IgD-negative memory B cell (primary cell): ENCODE results near the gene ADIPOR2. TPM values are rescaled to one million over a fixed set of nuclear protein-coding genes. Genes with fewer than 3 reads are reported as not detected.
"Not testable (repeated sequence)": the region's sequence is repeated elsewhere in the genome, so short reads cannot be mapped to it uniquely, and the experiment has no call there.

Experiments
- H3K27ac Mint-ChIP-seq, 3 donors: one replicate each; pipeline ENCODE4 v1.8.0; 2020 to 2022; ENCODE audit warnings: mild to moderate bottlenecking in 3 of 3, mixed read lengths in 3 of 3, moderate library complexity in 1 of 3
- H3K27me3 Mint-ChIP-seq: one replicate; pipeline ENCODE4 v1.8.0; 2021; ENCODE audit warnings: mixed read lengths
- H3K36me3 Mint-ChIP-seq: one replicate; pipeline ENCODE4 v1.8.0; 2020; ENCODE audit warnings: mild to moderate bottlenecking, mixed read lengths
- H3K4me1 Mint-ChIP-seq, 3 donors: one replicate each; pipeline ENCODE4 v1.8.0; 2020 to 2022; ENCODE audit warnings: mixed read lengths in 3 of 3, mild to moderate bottlenecking in 1 of 3
- H3K4me3 Mint-ChIP-seq, 4 donors: one replicate each; pipeline ENCODE4 v1.8.0; 2020 to 2022; ENCODE audit warnings: mild to moderate bottlenecking in 4 of 4, mixed read lengths in 4 of 4, moderate library complexity in 3 of 4
- H3K9me3 Mint-ChIP-seq, 3 donors: one replicate each; pipeline ENCODE4 v1.8.0; 2020 to 2021; ENCODE audit warnings: mixed read lengths in 3 of 3, mild to moderate bottlenecking in 1 of 3
- polyA plus RNA-seq: library from polyadenylated mRNA; unstranded; fragments of 300-500 nt; fragmentation: Illumina TruSeq; gene quantifications from one replicate; pipeline ENCODE4 v1.2.3, GENCODE V29; 2021

The ADIPOR2 gene
- polyA plus RNA-seq, 1 donor from 2014 or later: 2.9 TPM

- H3K4me1 Mint-ChIP-seq: peaks cover 26 to 38% (median 30%) of the 10 kb centered on the region in 3 donors
- H3K4me3 Mint-ChIP-seq: peak overlapping the region in 1 of 4 donors; percentile 75
- H3K9me3 Mint-ChIP-seq: no peaks in the 10 kb centered on the region
- no peak overlapping the region for H3K27ac Mint-ChIP-seq
- no peaks in the 10 kb centered on the region for H3K27me3 Mint-ChIP-seq
- H3K36me3 Mint-ChIP-seq: peaks cover 6% of the 10 kb centered on the region
Observed at GRCh38 chr12:1705774-1706631, 15.1 kb downstream of the ADIPOR2 start.

- Mint-ChIP-seq H3K27me3 (no peaks in the 10 kb centered on the region), H3K4me1 (peaks cover 28 to 38% (median 29%) of the 10 kb centered on the region in 3 donors), H3K9me3 (no peaks in the 10 kb centered on the region), H3K4me3 (peak overlapping the region in 1 of 4 donors; percentile 61), H3K27ac (peak overlapping the region in 1 of 3 donors; percentile 3), H3K36me3 (peaks cover 6% of the 10 kb centered on the region)
Observed at GRCh38 chr12:1706632-1706980, 15.7 kb downstream of the ADIPOR2 start.

DNA sequence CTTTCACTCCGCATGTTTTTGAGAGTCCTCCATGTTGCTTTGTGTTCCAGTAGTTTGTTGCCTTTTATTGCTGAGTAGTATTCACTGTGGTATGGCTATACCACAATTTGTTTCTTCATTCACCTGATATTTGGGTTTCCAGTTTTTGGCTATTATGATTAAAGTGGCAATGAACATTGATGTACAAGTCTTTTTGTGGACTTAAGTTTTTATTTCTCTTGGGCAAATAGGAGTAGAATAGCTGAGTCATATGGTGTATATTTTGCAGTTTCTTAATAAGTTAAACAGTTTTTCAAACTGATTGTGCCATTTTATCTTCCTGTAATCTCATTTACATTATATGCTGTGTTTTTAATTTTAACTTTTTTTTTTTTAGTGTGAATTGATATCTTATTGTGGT is 16.2 kb downstream of the ADIPOR2 start:
- H3K9me3 Mint-ChIP-seq: no peaks in the 10 kb centered on the region
- peaks cover 6% of the 10 kb centered on the region for H3K36me3 Mint-ChIP-seq
- peak overlapping the region in 1 of 3 donors; percentile 3 for H3K27ac Mint-ChIP-seq
- peaks cover 27 to 42% (median 28%) of the 10 kb centered on the region in 3 donors for H3K4me1 Mint-ChIP-seq
- H3K4me3 Mint-ChIP-seq: peak overlapping the region in 1 of 4 donors; percentile 12
- no peaks in the 10 kb centered on the region for H3K27me3 Mint-ChIP-seq

DNA sequence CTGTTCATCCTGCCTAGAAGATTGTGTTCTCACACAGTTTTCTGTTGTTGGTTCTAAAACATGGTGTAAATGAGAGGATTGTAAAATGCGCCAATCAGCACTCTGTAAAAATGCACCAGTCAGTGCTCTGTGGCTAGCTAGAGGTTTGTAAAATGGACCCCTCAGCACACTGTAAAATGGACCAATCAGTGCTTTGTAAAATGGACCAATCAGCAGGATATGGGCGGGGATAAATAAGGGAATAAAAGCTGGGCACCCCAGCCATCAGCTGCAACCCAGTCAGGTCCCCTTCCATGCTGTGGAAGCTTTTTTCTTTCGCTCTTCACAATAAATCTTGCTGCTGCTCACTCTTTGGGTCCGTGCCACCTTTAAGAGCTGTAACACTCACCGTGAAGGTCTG is 19.1 kb downstream of the ADIPOR2 start:
- not testable (repeated sequence) for H3K27me3 Mint-ChIP-seq, H3K9me3 Mint-ChIP-seq, H3K36me3 Mint-ChIP-seq, H3K27ac Mint-ChIP-seq, H3K4me3 Mint-ChIP-seq
- H3K4me1 Mint-ChIP-seq: peaks cover 18 to 42% (median 20%) of the 10 kb centered on the region in 3 donors

DNA sequence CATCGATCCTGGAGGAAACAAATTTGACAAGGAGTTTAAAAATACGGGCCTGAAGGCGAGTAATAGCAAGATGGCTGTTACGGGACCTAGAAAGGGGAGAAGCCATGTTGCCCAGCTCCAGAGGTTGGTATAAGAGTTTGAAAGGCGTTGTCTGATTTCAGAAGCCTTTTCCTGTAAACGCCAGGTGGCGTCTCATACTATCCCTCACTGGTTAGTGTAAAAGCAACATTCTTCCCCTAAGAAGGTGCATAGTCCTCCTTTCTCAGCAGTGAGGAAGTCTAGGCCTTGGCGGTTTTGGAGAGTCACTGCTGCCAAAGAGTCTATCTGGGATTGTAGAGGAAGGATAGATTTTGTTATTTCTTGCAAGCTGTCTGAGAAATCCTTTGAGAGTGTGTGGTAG is 20.0 kb downstream of the ADIPOR2 start:
- H3K4me1 Mint-ChIP-seq: peaks cover 15 to 38% (median 17%) of the 10 kb centered on the region in 3 donors
- not testable (repeated sequence) for H3K36me3 Mint-ChIP-seq, H3K27me3 Mint-ChIP-seq, H3K4me3 Mint-ChIP-seq, H3K9me3 Mint-ChIP-seq
- H3K27ac Mint-ChIP-seq: peak overlapping the region in 1 of 3 donors; percentile 31

DNA sequence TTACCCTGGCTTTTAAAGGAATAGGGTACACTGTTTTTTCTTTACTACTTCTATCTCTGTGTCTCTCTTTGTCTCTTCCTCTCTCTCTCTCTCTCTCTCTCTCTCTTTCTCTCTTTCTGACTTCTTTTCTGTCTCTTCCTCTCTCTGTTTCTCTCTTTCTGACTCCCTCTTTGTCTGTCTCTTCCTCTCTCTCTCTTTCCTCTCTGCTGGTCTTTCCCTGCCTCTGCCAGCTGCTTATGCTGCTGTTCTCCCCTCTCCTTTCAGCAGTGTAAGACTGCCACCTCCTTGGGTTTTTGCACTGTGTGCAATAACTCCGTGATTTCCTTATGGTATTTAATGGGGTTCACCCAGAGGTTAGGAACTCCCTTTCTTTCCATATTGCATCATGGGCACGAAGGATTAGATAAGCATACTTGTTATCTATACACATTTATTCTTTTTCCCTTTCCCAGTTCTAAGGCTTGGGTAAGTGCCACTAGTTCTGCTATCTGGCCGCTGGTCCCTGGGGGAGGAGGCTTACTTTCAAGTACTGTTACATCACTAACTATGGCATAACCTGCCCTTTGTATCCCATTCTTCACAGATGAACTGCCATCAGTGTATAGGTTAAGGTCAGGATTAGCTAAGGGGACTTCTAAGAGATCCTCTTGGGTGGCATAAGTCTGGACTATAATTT is 20.8 kb downstream of the ADIPOR2 start:
- not testable (repeated sequence) for H3K27ac Mint-ChIP-seq, H3K4me3 Mint-ChIP-seq

GRCh38 chr12:1712305-1712704 is 21.4 kb downstream of the ADIPOR2 start:
- not testable (repeated sequence) for H3K36me3 Mint-ChIP-seq, H3K9me3 Mint-ChIP-seq, H3K27ac Mint-ChIP-seq, H3K4me3 Mint-ChIP-seq, H3K27me3 Mint-ChIP-seq
- H3K4me1 Mint-ChIP-seq: peaks cover 18 to 39% (median 20%) of the 10 kb centered on the region in 3 donors

More for the DNA sequence above, 20.8 kb downstream of the ADIPOR2 start:
- not testable (repeated sequence) for H3K27me3 Mint-ChIP-seq, H3K36me3 Mint-ChIP-seq, H3K9me3 Mint-ChIP-seq
- peaks cover 19 to 39% (median 20%) of the 10 kb centered on the region in 3 donors for H3K4me1 Mint-ChIP-seq

DNA sequence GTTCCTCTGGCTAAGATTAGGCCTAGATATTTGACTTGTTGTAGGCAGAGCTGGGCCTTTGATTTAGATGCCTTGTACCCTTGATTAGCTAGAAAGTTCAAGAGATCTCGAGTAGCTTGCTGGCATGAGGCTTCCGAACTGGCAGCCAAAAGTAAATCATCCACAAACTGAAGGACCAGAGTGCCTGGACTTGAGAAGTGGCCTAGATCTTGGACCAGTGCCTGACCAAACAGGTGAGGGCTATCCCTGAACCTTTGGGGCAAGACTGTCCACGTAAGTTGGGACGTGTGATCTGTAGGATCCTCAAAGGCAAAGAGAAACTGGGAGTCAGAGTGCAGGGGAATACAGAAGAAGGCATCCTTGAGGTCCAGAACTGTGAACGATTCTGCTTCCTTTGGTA is 22.0 kb downstream of the ADIPOR2 start:
- not testable (repeated sequence) for H3K36me3 Mint-ChIP-seq, H3K27ac Mint-ChIP-seq, H3K4me3 Mint-ChIP-seq, H3K9me3 Mint-ChIP-seq, H3K27me3 Mint-ChIP-seq
- H3K4me1 Mint-ChIP-seq: peaks cover 18 to 39% (median 18%) of the 10 kb centered on the region in 3 donors

DNA sequence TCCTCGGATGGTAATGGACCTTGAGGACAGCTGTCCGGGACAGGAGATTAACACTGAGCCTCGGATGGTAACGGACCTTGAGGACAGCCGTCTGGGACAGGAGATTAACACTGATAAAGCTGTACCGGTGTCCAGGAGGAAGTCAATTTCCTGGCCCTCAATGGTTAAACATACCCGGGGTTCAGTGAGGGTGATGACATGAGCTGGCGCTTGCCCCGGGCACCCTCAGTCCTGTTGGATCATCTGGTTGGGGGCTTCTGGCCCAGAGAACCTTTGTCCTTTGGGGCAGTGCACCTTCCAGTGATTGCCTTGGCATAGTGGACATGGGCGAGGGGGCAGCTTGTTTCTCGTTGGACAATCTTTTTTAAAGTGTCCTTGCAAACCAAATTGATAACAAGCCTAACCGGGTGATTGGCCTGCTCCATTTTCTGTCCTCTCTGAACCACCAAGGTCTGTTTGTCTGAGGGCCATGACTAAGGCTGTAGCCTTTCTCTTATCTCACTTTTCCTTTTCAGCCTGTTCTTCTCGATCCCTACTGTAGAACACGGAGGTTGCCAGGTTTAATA is 23.0 kb downstream of the ADIPOR2 start:
- H3K9me3 Mint-ChIP-seq, H3K27ac Mint-ChIP-seq, H3K27me3 Mint-ChIP-seq, H3K36me3 Mint-ChIP-seq, H3K4me3 Mint-ChIP-seq: not testable (repeated sequence)
- peaks cover 18 to 43% (median 20%) of the 10 kb centered on the region in 3 donors for H3K4me1 Mint-ChIP-seq

DNA sequence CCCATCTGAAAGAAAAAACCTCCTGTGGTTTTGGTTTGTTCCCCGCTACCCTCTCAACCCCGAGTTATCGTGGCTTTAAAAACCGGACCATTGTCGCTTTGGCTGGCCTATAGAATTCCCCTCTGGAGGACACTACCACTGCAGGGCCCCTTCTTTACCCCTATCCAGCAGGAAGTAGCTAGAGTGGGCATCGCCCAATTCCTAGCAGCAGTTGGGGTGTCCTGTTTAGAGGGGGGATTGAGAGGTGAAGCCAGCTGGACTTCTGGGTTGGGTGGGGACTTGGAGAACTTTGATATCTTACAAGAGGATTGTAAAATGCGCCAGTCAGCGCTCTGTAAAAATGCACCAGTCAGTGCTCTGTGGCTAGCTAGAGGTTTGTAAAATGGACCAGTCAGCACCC is 24.6 kb downstream of the ADIPOR2 start:
- H3K27ac Mint-ChIP-seq, H3K9me3 Mint-ChIP-seq, H3K4me3 Mint-ChIP-seq, H3K36me3 Mint-ChIP-seq, H3K27me3 Mint-ChIP-seq: not testable (repeated sequence)
- H3K4me1 Mint-ChIP-seq: peaks cover 15 to 41% (median 21%) of the 10 kb centered on the region in 3 donors

DNA sequence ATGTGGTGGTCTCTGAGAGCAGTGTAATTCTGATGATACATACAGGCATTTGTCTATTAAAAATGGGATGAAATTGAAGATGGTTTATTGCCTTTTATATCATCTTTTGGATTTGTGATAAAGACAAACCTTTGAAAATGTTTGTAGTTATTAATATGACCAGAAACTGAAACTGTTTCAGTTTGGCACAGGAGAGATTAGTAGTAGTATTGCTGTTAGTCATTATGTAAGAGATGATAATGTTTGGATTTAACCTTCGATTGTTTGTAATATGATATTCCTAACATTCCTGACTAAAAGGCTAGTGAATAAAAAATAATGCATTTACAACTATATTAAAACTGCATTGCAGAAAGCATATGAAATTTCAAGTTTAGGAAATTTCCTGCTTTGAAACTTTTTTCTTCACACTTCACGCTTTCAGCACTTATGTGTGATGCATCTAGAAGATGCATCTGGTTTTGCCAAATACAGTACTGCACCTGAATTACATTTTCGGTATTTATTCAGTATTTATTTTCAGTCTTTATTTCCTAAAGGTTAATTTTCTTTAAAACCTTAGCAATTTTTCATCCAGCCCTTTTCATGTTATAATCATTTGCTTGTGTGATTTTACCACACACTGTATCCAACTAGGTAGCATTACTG is 25.5 kb downstream of the ADIPOR2 start:
- no peaks in the 10 kb centered on the region for H3K27me3 Mint-ChIP-seq
- peak overlapping the region in 1 of 4 donors; percentile 85 for H3K4me3 Mint-ChIP-seq
- peaks cover 0 to 6% (median 4%) of the 10 kb centered on the region in 3 donors for H3K9me3 Mint-ChIP-seq
- H3K36me3 Mint-ChIP-seq: peaks cover 7% of the 10 kb centered on the region
- H3K4me1 Mint-ChIP-seq: peaks cover 16 to 41% (median 20%) of the 10 kb centered on the region in 3 donors
- H3K27ac Mint-ChIP-seq: no peak overlapping the region

DNA sequence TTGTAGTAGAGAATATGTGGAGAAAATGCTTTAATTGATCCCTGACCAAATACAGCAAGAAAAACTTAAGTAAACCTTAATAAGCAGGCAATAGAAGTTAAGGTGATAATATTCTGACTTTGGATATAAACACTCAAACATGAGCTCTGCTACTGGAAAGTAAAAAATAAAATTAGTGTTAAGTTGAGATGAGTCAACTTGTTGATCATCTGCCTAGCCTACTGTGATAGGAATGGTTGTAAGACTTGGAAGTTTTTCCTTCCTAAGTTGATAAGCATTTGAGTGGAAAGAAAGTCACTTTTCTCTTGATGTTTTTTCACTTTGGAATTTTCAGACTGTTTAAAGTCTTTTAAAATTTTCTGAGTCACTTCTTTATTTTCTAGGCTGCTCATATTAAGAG is 26.0 kb downstream of the ADIPOR2 start:
- no peaks in the 10 kb centered on the region for H3K27me3 Mint-ChIP-seq
- peaks cover 0 to 6% (median 4%) of the 10 kb centered on the region in 3 donors for H3K9me3 Mint-ChIP-seq
- peaks cover 8% of the 10 kb centered on the region for H3K36me3 Mint-ChIP-seq
- peak overlapping the region in 1 of 4 donors; percentile 37 for H3K4me3 Mint-ChIP-seq
- H3K27ac Mint-ChIP-seq: no peak overlapping the region
- H3K4me1 Mint-ChIP-seq: peaks cover 20 to 38% (median 25%) of the 10 kb centered on the region in 3 donors

DNA sequence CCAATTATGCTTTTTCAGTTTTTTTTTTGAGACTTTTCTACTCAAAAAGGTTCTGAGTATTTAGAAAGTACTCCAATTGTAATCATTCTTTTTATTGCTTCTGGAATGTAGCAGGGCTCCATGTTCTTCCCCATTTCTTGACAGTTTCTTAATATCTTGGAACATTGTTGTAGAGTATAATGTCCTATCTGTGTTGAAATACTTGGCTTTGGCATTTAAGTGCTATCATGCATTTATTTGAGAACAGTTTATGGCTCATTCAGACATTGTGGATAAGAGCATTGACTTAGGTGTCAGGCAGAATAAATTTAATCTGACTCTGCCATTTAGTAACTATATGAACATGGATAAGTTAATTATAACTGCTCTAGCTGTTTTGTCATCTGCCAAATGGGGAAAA is 28.3 kb downstream of the ADIPOR2 start:
- Mint-ChIP-seq H3K4me1 (peaks cover 26 to 32% (median 30%) of the 10 kb centered on the region in 3 donors), H3K4me3 (no peak overlapping the region), H3K27ac (no peak overlapping the region), H3K27me3 (no peaks in the 10 kb centered on the region), H3K9me3 (peaks cover 0 to 4% (median 3%) of the 10 kb centered on the region in 3 donors), H3K36me3 (peaks cover 11% of the 10 kb centered on the region)

DNA sequence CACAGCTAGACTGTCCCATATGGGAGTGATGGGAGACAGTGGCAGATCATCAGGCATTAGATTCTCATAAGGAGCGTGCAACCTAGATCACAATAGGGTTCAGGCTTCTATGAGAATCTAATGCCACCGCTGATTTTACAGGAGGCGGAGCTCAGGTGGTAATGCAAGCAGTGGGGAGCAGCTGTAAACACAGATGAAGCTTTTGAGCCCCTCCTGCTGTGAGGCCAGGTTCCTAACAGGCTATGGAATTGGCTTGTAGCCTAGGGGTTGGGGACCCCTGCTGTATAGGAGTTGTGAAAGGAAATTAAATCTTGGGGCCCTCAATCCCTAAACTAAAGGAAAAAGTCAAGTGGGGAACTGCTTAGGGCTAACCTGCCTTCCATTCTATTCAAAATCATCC is 29.6 kb downstream of the ADIPOR2 start:
- no peaks in the 10 kb centered on the region for H3K9me3 Mint-ChIP-seq
- no peak overlapping the region for H3K4me3 Mint-ChIP-seq
- no peak overlapping the region for H3K27ac Mint-ChIP-seq
- H3K4me1 Mint-ChIP-seq: peaks cover 23 to 34% (median 28%) of the 10 kb centered on the region in 3 donors
- peaks cover 7% of the 10 kb centered on the region for H3K36me3 Mint-ChIP-seq
- no peaks in the 10 kb centered on the region for H3K27me3 Mint-ChIP-seq

- peaks cover 11% of the 10 kb centered on the region for H3K36me3 Mint-ChIP-seq
- H3K4me1 Mint-ChIP-seq: peaks cover 11 to 28% (median 15%) of the 10 kb centered on the region in 3 donors
- H3K27ac Mint-ChIP-seq: no peak overlapping the region
Observed at GRCh38 chr12:1723721-1724120, 32.9 kb downstream of the ADIPOR2 start.

More at GRCh38 chr12:1723721-1724120, 32.9 kb downstream of the ADIPOR2 start:
- no peak overlapping the region for H3K4me3 Mint-ChIP-seq
- H3K27me3 Mint-ChIP-seq: no peaks in the 10 kb centered on the region
- H3K9me3 Mint-ChIP-seq: no peaks in the 10 kb centered on the region
